SK-N-SH treated with all-trans-retinoic acid at 6 μM for 48 hours (cell line): ENCODE data around the gene FRMD4A.

Experiments
- ATAC-seq: fragments of 200-7000 bp; cut with Tn5 transposase; 3 replicates; pipeline ENCODE4 v1.9.1; 2020; ENCODE audit warnings: mild to moderate bottlenecking, moderate library complexity
- ARNTL ChIP-seq: fragments of 450-650 bp; formaldehyde crosslinking; IDR thresholded peaks from 2 replicates; pipeline ENCODE4 v1.5.0; 2020; ENCODE audit warnings: low read depth, mild to moderate bottlenecking, moderate library complexity, borderline replicate concordance
- BACH2 ChIP-seq: fragments of 250-450 bp; sonication (Bioruptor Pico); IDR thresholded peaks from 2 replicates; pipeline ENCODE4 v1.9.0; 2021; ENCODE audit warnings: mild to moderate bottlenecking, borderline replicate concordance
- CSDC2 ChIP-seq: fragments of 250-450 bp; sonication (Bioruptor Pico); IDR thresholded peaks from 2 replicates; pipeline ENCODE4 v1.5.0; 2020; ENCODE audit warnings: mild to moderate bottlenecking, moderate library complexity
- ESRRG ChIP-seq: fragments of 250-450 bp; sonication (Bioruptor Pico); IDR thresholded peaks from 2 replicates; pipeline ENCODE4 v1.6.1; 2021; ENCODE audit warnings: mild to moderate bottlenecking
- GLIS3 ChIP-seq: fragments of 250-450 bp; sonication (Bioruptor Pico); IDR thresholded peaks from 2 replicates; pipeline ENCODE4 v1.5.0; 2020; ENCODE audit warnings: mild to moderate bottlenecking, moderate library complexity
- ISL1 ChIP-seq: fragments of 250-450 bp; sonication (Bioruptor Pico); IDR thresholded peaks from 2 replicates; pipeline ENCODE4 v2.1.2; 2022; ENCODE audit warnings: mild to moderate bottlenecking, moderate library complexity
- RARB ChIP-seq: fragments of 250-450 bp; sonication (Bioruptor Pico); IDR thresholded peaks from 2 replicates; pipeline ENCODE4 v1.8.0; 2021; ENCODE audit warnings: mild to moderate bottlenecking, moderate library complexity
- SNAI2 ChIP-seq: fragments of 250-450 bp; sonication (Bioruptor Pico); IDR thresholded peaks from 2 replicates; pipeline ENCODE4 v1.5.0; 2020; ENCODE audit warnings: mild to moderate bottlenecking, moderate library complexity
- TCF4 ChIP-seq: fragments of 250-450 bp; sonication (Bioruptor Pico); IDR thresholded peaks from 2 replicates; pipeline ENCODE4 v1.8.0; 2021; ENCODE audit warnings: mild to moderate bottlenecking, moderate library complexity, borderline replicate concordance
- TOX ChIP-seq: fragments of 250-450 bp; sonication (Bioruptor Pico); IDR thresholded peaks from 2 replicates; pipeline ENCODE4 v1.8.0; 2021; ENCODE audit warnings: mild to moderate bottlenecking, moderate library complexity, borderline replicate concordance
- ZFP3 ChIP-seq: fragments of 250-450 bp; sonication (Bioruptor Pico); IDR thresholded peaks from 2 replicates; pipeline ENCODE4 v1.5.0; 2020; ENCODE audit warnings: mild to moderate bottlenecking, moderate library complexity
- ZFP30 ChIP-seq: fragments of 450-650 bp; formaldehyde crosslinking; IDR thresholded peaks from 2 replicates; pipeline ENCODE4 v1.5.0; 2022; ENCODE audit warnings: mild to moderate bottlenecking, moderate library complexity
- ZNF70 ChIP-seq: fragments of 450-650 bp; formaldehyde crosslinking; IDR thresholded peaks from 2 replicates; pipeline ENCODE4 v1.5.0; 2020; ENCODE audit warnings: mild to moderate bottlenecking, moderate library complexity
- TF ChIP-seq, protein P1 (sequence below): fragments of 250-450 bp; sonication (Bioruptor Pico); IDR thresholded peaks from 2 replicates; pipeline ENCODE4 v1.8.0; 2020; ENCODE audit warnings: mild to moderate bottlenecking, moderate library complexity, borderline replicate concordance
- TF ChIP-seq, protein P2 (sequence below): fragments of 250-450 bp; sonication (Bioruptor Pico); IDR thresholded peaks from 2 replicates; pipeline ENCODE4 v1.8.0; 2021; ENCODE audit warnings: low read depth, mild to moderate bottlenecking, moderate library complexity, borderline replicate concordance
- TF ChIP-seq, protein P3 (sequence below): fragments of 250-450 bp; sonication (Bioruptor Pico); IDR thresholded peaks from 2 replicates; pipeline ENCODE4 v1.5.1; 2020; ENCODE audit warnings: low read depth, mild to moderate bottlenecking, moderate library complexity
- TF ChIP-seq, protein P4 (sequence below): fragments of 250-450 bp; sonication (Bioruptor Pico); IDR thresholded peaks from 2 replicates; pipeline ENCODE4 v1.5.0; 2020; ENCODE audit warnings: mild to moderate bottlenecking, moderate library complexity
- TF ChIP-seq, protein P5 (sequence below): fragments of 250-450 bp; sonication (Bioruptor Pico); IDR thresholded peaks from 2 replicates; pipeline ENCODE4 v1.5.1; 2021; ENCODE audit warnings: mild to moderate bottlenecking, moderate library complexity

Gene FRMD4A

DNA sequence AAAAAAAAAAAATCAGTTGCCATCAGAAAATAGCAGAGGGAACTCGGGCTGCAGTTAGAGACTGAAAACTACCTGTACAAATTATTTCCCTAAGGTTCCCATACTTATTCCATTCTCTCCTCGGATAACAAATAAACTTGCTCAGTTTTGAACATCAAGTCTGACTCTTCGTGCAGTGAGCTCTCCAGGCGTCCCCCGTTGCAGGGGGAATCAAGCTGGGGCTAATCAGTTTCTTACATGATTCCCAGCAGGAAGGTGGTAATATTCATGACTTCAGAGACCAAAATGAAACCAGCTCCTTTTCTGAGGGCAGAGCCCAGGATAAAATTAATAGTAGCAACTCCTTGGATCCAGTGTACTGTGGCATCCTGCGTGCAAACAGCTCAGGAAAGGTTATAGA, 135.3 kb downstream of the FRMD4A start (continued):
- TF ChIP-seq, protein P1, sequence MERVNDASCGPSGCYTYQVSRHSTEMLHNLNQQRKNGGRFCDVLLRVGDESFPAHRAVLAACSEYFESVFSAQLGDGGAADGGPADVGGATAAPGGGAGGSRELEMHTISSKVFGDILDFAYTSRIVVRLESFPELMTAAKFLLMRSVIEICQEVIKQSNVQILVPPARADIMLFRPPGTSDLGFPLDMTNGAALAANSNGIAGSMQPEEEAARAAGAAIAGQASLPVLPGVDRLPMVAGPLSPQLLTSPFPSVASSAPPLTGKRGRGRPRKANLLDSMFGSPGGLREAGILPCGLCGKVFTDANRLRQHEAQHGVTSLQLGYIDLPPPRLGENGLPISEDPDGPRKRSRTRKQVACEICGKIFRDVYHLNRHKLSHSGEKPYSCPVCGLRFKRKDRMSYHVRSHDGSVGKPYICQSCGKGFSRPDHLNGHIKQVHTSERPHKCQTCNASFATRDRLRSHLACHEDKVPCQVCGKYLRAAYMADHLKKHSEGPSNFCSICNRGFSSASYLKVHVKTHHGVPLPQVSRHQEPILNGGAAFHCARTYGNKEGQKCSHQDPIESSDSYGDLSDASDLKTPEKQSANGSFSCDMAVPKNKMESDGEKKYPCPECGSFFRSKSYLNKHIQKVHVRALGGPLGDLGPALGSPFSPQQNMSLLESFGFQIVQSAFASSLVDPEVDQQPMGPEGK: no peak
- TF ChIP-seq ZFP3 (CRISPR knock-in tag) (no peak), ISL1 (no peak)

DNA sequence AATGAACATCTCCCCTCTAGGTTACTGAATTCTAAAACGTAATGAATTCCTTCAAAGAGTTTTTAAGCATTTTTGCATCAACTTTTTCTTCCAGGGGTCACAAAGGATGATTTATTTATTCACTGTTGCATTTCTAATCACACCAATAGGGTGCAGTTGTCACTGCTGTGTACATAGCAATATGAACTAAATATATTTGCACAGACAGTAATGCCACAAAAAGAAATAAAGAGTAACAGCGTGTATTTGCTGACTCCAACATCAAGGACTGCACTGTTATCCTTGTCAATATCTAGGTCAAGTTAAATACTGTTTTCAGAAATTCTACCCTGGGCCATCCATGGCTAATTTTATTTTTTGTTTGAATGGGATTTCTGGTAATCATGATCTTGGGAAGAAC, 138.0 kb downstream of the FRMD4A start:
- TF ChIP-seq, protein P1: no peak
- TF ChIP-seq ZFP3 (CRISPR knock-in tag): no peak
- no peak for TF ChIP-seq SNAI2
- TF ChIP-seq ESRRG: no peak
- TF ChIP-seq CSDC2 (CRISPR knock-in tag): no peak
- TF ChIP-seq, protein P2, sequence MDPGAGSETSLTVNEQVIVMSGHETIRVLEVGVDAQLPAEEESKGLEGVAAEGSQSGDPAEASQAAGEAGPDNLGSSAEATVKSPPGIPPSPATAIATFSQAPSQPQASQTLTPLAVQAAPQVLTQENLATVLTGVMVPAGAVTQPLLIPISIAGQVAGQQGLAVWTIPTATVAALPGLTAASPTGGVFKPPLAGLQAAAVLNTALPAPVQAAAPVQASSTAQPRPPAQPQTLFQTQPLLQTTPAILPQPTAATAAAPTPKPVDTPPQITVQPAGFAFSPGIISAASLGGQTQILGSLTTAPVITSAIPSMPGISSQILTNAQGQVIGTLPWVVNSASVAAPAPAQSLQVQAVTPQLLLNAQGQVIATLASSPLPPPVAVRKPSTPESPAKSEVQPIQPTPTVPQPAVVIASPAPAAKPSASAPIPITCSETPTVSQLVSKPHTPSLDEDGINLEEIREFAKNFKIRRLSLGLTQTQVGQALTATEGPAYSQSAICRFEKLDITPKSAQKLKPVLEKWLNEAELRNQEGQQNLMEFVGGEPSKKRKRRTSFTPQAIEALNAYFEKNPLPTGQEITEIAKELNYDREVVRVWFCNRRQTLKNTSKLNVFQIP (CRISPR knock-in tag): no peak
- TF ChIP-seq GLIS3 (CRISPR knock-in tag): no peak
- no peak for TF ChIP-seq ZNF70
- TF ChIP-seq BACH2 (CRISPR knock-in tag): no peak
- TF ChIP-seq, protein P3, sequence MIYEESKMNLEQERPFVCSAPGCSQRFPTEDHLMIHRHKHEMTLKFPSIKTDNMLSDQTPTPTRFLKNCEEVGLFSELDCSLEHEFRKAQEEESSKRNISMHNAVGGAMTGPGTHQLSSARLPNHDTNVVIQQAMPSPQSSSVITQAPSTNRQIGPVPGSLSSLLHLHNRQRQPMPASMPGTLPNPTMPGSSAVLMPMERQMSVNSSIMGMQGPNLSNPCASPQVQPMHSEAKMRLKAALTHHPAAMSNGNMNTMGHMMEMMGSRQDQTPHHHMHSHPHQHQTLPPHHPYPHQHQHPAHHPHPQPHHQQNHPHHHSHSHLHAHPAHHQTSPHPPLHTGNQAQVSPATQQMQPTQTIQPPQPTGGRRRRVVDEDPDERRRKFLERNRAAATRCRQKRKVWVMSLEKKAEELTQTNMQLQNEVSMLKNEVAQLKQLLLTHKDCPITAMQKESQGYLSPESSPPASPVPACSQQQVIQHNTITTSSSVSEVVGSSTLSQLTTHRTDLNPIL (CRISPR knock-in tag): no peak
- no peak for TF ChIP-seq RARB
- TF ChIP-seq, protein P4, sequence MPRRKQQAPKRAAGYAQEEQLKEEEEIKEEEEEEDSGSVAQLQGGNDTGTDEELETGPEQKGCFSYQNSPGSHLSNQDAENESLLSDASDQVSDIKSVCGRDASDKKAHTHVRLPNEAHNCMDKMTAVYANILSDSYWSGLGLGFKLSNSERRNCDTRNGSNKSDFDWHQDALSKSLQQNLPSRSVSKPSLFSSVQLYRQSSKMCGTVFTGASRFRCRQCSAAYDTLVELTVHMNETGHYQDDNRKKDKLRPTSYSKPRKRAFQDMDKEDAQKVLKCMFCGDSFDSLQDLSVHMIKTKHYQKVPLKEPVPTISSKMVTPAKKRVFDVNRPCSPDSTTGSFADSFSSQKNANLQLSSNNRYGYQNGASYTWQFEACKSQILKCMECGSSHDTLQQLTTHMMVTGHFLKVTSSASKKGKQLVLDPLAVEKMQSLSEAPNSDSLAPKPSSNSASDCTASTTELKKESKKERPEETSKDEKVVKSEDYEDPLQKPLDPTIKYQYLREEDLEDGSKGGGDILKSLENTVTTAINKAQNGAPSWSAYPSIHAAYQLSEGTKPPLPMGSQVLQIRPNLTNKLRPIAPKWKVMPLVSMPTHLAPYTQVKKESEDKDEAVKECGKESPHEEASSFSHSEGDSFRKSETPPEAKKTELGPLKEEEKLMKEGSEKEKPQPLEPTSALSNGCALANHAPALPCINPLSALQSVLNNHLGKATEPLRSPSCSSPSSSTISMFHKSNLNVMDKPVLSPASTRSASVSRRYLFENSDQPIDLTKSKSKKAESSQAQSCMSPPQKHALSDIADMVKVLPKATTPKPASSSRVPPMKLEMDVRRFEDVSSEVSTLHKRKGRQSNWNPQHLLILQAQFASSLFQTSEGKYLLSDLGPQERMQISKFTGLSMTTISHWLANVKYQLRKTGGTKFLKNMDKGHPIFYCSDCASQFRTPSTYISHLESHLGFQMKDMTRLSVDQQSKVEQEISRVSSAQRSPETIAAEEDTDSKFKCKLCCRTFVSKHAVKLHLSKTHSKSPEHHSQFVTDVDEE (CRISPR knock-in tag): no peak
- TF ChIP-seq, protein P5, sequence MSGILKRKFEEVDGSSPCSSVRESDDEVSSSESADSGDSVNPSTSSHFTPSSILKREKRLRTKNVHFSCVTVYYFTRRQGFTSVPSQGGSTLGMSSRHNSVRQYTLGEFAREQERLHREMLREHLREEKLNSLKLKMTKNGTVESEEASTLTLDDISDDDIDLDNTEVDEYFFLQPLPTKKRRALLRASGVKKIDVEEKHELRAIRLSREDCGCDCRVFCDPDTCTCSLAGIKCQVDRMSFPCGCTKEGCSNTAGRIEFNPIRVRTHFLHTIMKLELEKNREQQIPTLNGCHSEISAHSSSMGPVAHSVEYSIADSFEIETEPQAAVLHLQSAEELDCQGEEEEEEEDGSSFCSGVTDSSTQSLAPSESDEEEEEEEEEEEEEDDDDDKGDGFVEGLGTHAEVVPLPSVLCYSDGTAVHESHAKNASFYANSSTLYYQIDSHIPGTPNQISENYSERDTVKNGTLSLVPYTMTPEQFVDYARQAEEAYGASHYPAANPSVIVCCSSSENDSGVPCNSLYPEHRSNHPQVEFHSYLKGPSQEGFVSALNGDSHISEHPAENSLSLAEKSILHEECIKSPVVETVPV (CRISPR knock-in tag): no peak
- no peak for TF ChIP-seq TCF4 (CRISPR knock-in tag)
- TF ChIP-seq TOX (CRISPR knock-in tag): no peak
- TF ChIP-seq ARNTL (CRISPR knock-in tag): no peak
- TF ChIP-seq ZFP30: no peak

DNA sequence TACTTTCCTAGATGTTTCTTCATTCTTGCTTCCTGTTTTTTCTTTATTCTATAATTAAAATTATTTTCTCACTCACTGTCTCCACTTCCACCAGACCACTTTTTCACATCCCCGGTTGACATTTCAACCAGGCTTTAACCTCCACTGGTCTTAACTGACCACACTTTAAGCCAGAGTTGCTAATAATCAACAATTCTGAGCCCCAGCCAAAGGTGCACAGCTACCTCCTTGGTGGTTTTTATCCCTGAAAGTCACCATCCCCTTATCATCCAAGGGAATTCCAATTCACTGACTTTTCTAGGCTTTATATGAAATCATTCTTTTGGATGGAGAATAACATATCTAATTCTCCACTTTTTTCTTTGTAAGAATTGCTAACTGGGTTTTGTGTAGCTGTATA, 138.9 kb downstream of the FRMD4A start:
- ATAC-seq: no peak
- TF ChIP-seq, protein P4 (CRISPR knock-in tag): no peak
- TF ChIP-seq BACH2 (CRISPR knock-in tag): no peak

More for the DNA sequence above, 138.0 kb downstream of the FRMD4A start:
- no peak for ATAC-seq
